ENCODE data around the gene SUSD6.

DNA sequence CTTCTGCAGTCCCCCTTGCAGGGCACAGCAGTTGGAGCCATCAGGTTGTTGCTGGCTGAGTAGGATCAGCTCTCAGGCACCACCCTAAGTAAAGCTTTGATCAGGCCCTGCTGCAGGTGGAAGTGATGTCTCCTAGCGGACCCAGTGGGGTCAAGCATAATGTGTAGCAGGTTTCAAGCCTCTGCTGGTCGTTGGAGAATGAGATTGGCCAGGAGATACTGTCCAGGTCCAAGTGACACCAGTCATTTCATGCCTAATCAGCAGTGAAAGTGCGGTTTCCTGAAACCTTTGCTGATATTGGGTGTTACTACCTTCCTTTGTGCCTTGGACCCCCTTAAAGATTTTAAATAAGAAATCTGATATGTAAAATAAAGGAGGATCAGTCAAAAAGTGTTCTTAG, 72.6 kb downstream of the SUSD6 start:
- TF ChIP-seq CTCF (IDR thresholded peaks at IDR 0.05; ENCODE audit: poor library complexity), result no peak
- TF ChIP-seq EZH2 (IDR thresholded peaks at IDR 0.05; ENCODE audit: borderline replicate concordance), result no peak
